ENCODE data around the gene SEC16B.

GRCh38 chr1:177934461-177934860 is 35.4 kb downstream of the SEC16B start:
- TF ChIP-seq MAX (IDR thresholded peaks at IDR 0.05): no peak
- no peak for TF ChIP-seq TAF1 (IDR thresholded peaks at IDR 0.05; ENCODE audit: low read depth)

Data from Ishikawa (cell line).